IMR-90 (cell line): ENCODE results near the gene DSCAML1.

Source experiments
- CEBPB ChIP-seq: IDR thresholded peaks from 2 replicates; pipeline ENCODE4 v1.6.1; 2012; ENCODE audit warnings: low read depth, low read length, improper control_type of control experiment
- CTCF ChIP-seq: conservative IDR thresholded peaks from 2 replicates; pipeline ENCODE4 v1.5.1; 2012; ENCODE audit warnings: mild to moderate bottlenecking, low read depth, low read length, improper control_type of control experiment
- ELK1 ChIP-seq: fragments of 150-350 bp; IDR thresholded peaks from 2 replicates; pipeline ENCODE4 v1.6.1; 2016; ENCODE audit warnings: low read depth, mild to moderate bottlenecking, low read length, moderate library complexity, borderline replicate concordance
- MAZ ChIP-seq: IDR thresholded peaks from 2 replicates; pipeline ENCODE4 v1.6.1; 2012; ENCODE audit warnings: low read depth, mild to moderate bottlenecking, low read length, improper control_type of control experiment, moderate library complexity, borderline replicate concordance
- POLR2A ChIP-seq: IDR thresholded peaks from 2 replicates; pipeline ENCODE4 v1.6.1; 2012; ENCODE audit warnings: mild to moderate bottlenecking, low read depth, low read length
- RAD21 ChIP-seq: IDR thresholded peaks from 2 replicates; pipeline ENCODE4 v1.6.1; 2012; ENCODE audit warnings: low read length, improper control_type of control experiment
- RFX5 ChIP-seq: IDR thresholded peaks from 2 replicates; pipeline ENCODE4 v1.8.0; 2012; ENCODE audit warnings: low read depth, mild to moderate bottlenecking, low read length, moderate library complexity

DNA sequence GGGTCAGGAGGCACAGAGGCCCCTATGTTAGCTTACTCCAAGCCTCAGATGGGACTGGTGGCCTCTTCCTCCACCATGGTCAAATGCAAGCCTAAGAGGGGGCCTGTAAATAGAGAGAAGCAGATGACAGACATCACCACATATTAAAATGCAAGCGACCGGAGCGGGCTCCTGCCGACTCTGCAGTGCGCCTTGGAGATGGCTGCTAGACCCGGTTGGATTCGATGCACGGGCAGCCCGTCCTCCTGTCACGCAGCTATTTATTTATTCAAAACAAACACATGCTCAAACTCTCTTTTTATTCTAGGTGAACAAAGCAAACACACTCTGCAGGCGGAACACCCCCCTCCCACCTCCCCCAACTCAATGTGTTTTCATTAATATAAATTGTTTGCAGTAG is 208.0 kb downstream of the DSCAML1 start:
- TF ChIP-seq CTCF, result no peak
- TF ChIP-seq RFX5, result no peak
- TF ChIP-seq MAZ, result no peak
- no peak for TF ChIP-seq RAD21
- TF ChIP-seq CEBPB, result no peak
- no peak for TF ChIP-seq POLR2A
- no peak for TF ChIP-seq ELK1
